ENCODE results near the gene DLD. TPM values are rescaled to one million over a fixed set of nuclear protein-coding genes. Genes with fewer than 3 reads are reported as not detected.

DLD gene
- total RNA-seq, 2 experiments from 2014 or later, result 56.3 to 56.9 TPM

GRCh38 chr7:107858280-107858679, 32.7 kb upstream of the DLD start:
- peak overlapping the region; percentile 54 for H3K27ac Mint-ChIP-seq
- H3K4me1 Mint-ChIP-seq, result peaks cover 19% of the 10 kb centered on the region

GRCh38 chr7:107860279-107860961, 30.6 kb upstream of the DLD start:
- DNase-seq (no peak), ATAC-seq (ENCODE audit: low read depth) (no peak)
- POLR2A ChIA-PET, result no interaction called here
- Mint-ChIP-seq H3K27ac (no peak overlapping the region), H3K36me3 (peaks cover 4% of the 10 kb centered on the region), H3K27me3 (no peaks in the 10 kb centered on the region), H3K4me1 (peaks cover 21% of the 10 kb centered on the region), H3K9me3 (no peaks in the 10 kb centered on the region), H3K4me3 (no peak overlapping the region)

More at GRCh38 chr7:107858280-107858679, 32.7 kb upstream of the DLD start:
- Mint-ChIP-seq H3K27me3 (no peaks in the 10 kb centered on the region), H3K4me3 (no peak overlapping the region), H3K9me3 (no peaks in the 10 kb centered on the region), H3K36me3 (peaks cover 4% of the 10 kb centered on the region)
- no peak for DNase-seq
- no peak for ATAC-seq (ENCODE audit: low read depth)
- POLR2A ChIA-PET, result no interaction called here

- DNase-seq (no peak), ATAC-seq (ENCODE audit: low read depth) (no peak)
- H3K4me1 Mint-ChIP-seq, result peaks cover 25% of the 10 kb centered on the region
- H3K27me3 Mint-ChIP-seq, result no peaks in the 10 kb centered on the region
- no peak overlapping the region for H3K4me3 Mint-ChIP-seq
- H3K27ac Mint-ChIP-seq, result no peak overlapping the region
- peaks cover 4% of the 10 kb centered on the region for H3K36me3 Mint-ChIP-seq
- POLR2A ChIA-PET, result no interaction called here
- H3K9me3 Mint-ChIP-seq, result no peaks in the 10 kb centered on the region
Observed at GRCh38 chr7:107860981-107861652, 29.9 kb upstream of the DLD start.

GRCh38 chr7:107865956-107866775, 24.8 kb upstream of the DLD start:
- POLR2A ChIA-PET, result interaction anchor here (0.6 kb wide), 1 partner anchor 765 kb away, joined by 5 read pairs; no protein-coding TSS in a partner anchor
- DNase-seq, result no peak
- H3K36me3 Mint-ChIP-seq, result no peaks in the 10 kb centered on the region
- H3K27me3 Mint-ChIP-seq, result peaks cover 3% of the 10 kb centered on the region
- H3K4me1 Mint-ChIP-seq, result peaks cover 7% of the 10 kb centered on the region
- H3K4me3 Mint-ChIP-seq, result no peak overlapping the region
- no peak overlapping the region for H3K27ac Mint-ChIP-seq
- peak; percentile 67 for ATAC-seq (ENCODE audit: low read depth)
- H3K9me3 Mint-ChIP-seq, result no peaks in the 10 kb centered on the region

GRCh38 chr7:107867858-107868466, 23.0 kb upstream of the DLD start:
- no peak for DNase-seq
- no peaks in the 10 kb centered on the region for H3K36me3 Mint-ChIP-seq
- no peak for ATAC-seq (ENCODE audit: low read depth)
- H3K27me3 Mint-ChIP-seq, result peaks cover 3% of the 10 kb centered on the region
- no peak overlapping the region for H3K4me3 Mint-ChIP-seq
- no peaks in the 10 kb centered on the region for H3K9me3 Mint-ChIP-seq
- POLR2A ChIA-PET, result interaction anchor here (0.7 kb wide), 1 partner anchor 124 kb away, joined by 3 read pairs; the partner anchor contains the start of gene CBLL1
- H3K4me1 Mint-ChIP-seq, result peaks cover 7% of the 10 kb centered on the region
- H3K27ac Mint-ChIP-seq, result no peak overlapping the region

GRCh38 chr7:107870427-107871000, 20.5 kb upstream of the DLD start:
- ATAC-seq (ENCODE audit: low read depth) (no peak), DNase-seq (no peak)
- H3K27me3 Mint-ChIP-seq, result peaks cover 5% of the 10 kb centered on the region
- H3K4me3 Mint-ChIP-seq, result no peak overlapping the region
- no peaks in the 10 kb centered on the region for H3K9me3 Mint-ChIP-seq
- no peak overlapping the region for H3K27ac Mint-ChIP-seq
- H3K36me3 Mint-ChIP-seq, result no peaks in the 10 kb centered on the region
- POLR2A ChIA-PET, result no interaction called here
- H3K4me1 Mint-ChIP-seq, result peaks cover 10% of the 10 kb centered on the region

GRCh38 chr7:107874111-107874510, 16.9 kb upstream of the DLD start:
- no peaks in the 10 kb centered on the region for H3K36me3 Mint-ChIP-seq
- H3K27me3 Mint-ChIP-seq, result peaks cover 4% of the 10 kb centered on the region
- H3K9me3 Mint-ChIP-seq, result no peaks in the 10 kb centered on the region
- no peak for DNase-seq
- no peak overlapping the region for H3K27ac Mint-ChIP-seq
- peaks cover 14% of the 10 kb centered on the region for H3K4me1 Mint-ChIP-seq
- POLR2A ChIA-PET, result interaction anchor here (2.6 kb wide), 1 partner anchor 131 kb away, joined by 16 read pairs; the partner anchor contains the start of gene CBLL1
- no peak for ATAC-seq (ENCODE audit: low read depth)
- H3K4me3 Mint-ChIP-seq, result no peak overlapping the region

- Mint-ChIP-seq H3K36me3 (no peaks in the 10 kb centered on the region), H3K4me3 (no peak overlapping the region), H3K27ac (no peak overlapping the region), H3K4me1 (peaks cover 18% of the 10 kb centered on the region), H3K27me3 (peaks cover 7% of the 10 kb centered on the region), H3K9me3 (no peaks in the 10 kb centered on the region)
- POLR2A ChIA-PET, result interaction anchor here (1.5 to 2.6 kb wide), 2 partner anchors 129 to 131 kb away, joined by 3 to 16 read pairs; partner anchors contain the start of gene CBLL1
- no peak for DNase-seq
- peak; percentile 64 for ATAC-seq (ENCODE audit: low read depth)
Observed at GRCh38 chr7:107874605-107875446, 16.2 kb upstream of the DLD start.

GRCh38 chr7:107876916-107877315, 14.1 kb upstream of the DLD start:
- ATAC-seq (ENCODE audit: low read depth) (no peak), DNase-seq (no peak)
- no peak overlapping the region for H3K27ac Mint-ChIP-seq
- H3K4me1 Mint-ChIP-seq, result peaks cover 18% of the 10 kb centered on the region
- H3K4me3 Mint-ChIP-seq, result no peak overlapping the region
- no peaks in the 10 kb centered on the region for H3K9me3 Mint-ChIP-seq
- H3K27me3 Mint-ChIP-seq, result peaks cover 10% of the 10 kb centered on the region
- H3K36me3 Mint-ChIP-seq, result no peaks in the 10 kb centered on the region
- POLR2A ChIA-PET, result interaction anchor here (2.6 kb wide), 1 partner anchor 133 kb away, joined by 16 read pairs; the partner anchor contains the start of gene CBLL1

- H3K4me1 Mint-ChIP-seq, result peaks cover 18% of the 10 kb centered on the region
Observed at GRCh38 chr7:107877731-107878382, 13.1 kb upstream of the DLD start.

GRCh38 chr7:107878636-107879035, 12.3 kb upstream of the DLD start:
- Mint-ChIP-seq H3K27ac (no peak overlapping the region), H3K9me3 (no peaks in the 10 kb centered on the region), H3K4me3 (no peak overlapping the region), H3K36me3 (no peaks in the 10 kb centered on the region), H3K27me3 (peaks cover 8% of the 10 kb centered on the region), H3K4me1 (peaks cover 18% of the 10 kb centered on the region)
- ATAC-seq (ENCODE audit: low read depth), result no peak
- POLR2A ChIA-PET, result interaction anchor here (0.5 to 1.4 kb wide), 3 partner anchors 12 to 299 kb away, joined by 3 to 5 read pairs (median 4); partner anchors contain the start of gene CBLL1
- DNase-seq, result no peak

More at GRCh38 chr7:107877731-107878382, 13.1 kb upstream of the DLD start:
- H3K36me3 Mint-ChIP-seq, result no peaks in the 10 kb centered on the region
- H3K27me3 Mint-ChIP-seq, result peaks cover 10% of the 10 kb centered on the region
- H3K27ac Mint-ChIP-seq, result no peak overlapping the region
- POLR2A ChIA-PET, result no interaction called here
- ATAC-seq (ENCODE audit: low read depth) (no peak), DNase-seq (no peak)
- H3K9me3 Mint-ChIP-seq, result no peaks in the 10 kb centered on the region
- H3K4me3 Mint-ChIP-seq, result no peak overlapping the region
